WI38 (cell line): ENCODE measurements around the gene FOXO3.

Experiments used
- H3K4me3 ChIP-seq: 2 replicates; pipeline ENCODE4 v1.5.1; 2011; ENCODE audit warnings: low read depth, mild to moderate bottlenecking, control low read depth, low read length
- CTCF ChIP-seq: IDR thresholded peaks from 2 replicates; pipeline ENCODE4 v1.5.1; 2012; ENCODE audit warnings: low read depth, mild to moderate bottlenecking, control low read depth, low read length

FOXO3 gene

GRCh38 chr6:108560463-108561308, at the start of gene FOXO3:
Gene FOXO3, plus strand, starts transcription at chr6:108560917. Its CDS starts 292 bp downstream, at chr6:108561209.
- TF ChIP-seq CTCF, result no peak

DNA sequence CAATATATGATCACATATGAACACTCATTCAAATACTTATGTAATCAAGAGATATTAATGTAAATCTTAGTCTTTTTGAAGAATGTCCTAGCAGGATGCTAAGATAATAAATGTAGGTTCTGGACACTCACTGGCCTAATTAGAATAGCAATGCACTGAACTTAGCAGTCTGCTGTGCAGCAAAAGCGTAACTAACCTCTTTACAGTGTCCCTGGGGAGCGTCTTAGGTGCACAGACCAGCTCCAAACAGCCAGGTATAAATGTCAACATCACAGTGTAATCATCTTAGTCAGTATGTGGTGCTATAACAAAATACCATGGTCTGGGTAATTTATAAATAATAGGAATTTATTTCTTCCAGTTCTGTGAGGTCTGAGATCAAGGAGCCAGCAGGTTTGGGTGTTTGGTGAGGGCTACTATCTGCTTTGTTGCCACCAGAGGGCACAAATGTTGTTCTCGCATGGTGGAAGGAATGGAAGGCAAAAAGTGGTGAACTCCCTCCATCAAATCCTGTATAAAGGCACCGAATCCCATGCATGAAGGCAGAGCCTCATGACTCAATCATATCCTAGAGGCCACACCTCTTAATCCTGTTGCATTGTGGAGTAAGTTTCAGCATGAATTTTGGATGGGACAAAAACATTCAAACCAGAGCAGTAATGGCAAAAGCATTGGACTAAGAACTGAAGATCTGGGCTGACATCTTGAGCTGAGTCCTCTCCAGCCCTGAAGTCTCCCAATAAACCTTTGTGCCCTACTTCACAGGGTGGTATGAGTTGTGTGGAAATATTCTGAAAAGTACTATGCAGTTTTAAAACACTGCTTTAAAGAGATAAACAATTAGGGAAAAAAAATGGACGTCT, 41.8 kb upstream of the FOXO3 start:
- no peak overlapping the region for H3K4me3 ChIP-seq
- peak; percentile 48 for TF ChIP-seq CTCF

More at GRCh38 chr6:108560463-108561308, at the start of gene FOXO3:
- H3K4me3 ChIP-seq, result peak within 1 kb of the TSS; percentile 95

GRCh38 chr6:108521616-108522107, 39.1 kb upstream of the FOXO3 start:
- no peak overlapping the region for H3K4me3 ChIP-seq
- no peak for TF ChIP-seq CTCF

DNA sequence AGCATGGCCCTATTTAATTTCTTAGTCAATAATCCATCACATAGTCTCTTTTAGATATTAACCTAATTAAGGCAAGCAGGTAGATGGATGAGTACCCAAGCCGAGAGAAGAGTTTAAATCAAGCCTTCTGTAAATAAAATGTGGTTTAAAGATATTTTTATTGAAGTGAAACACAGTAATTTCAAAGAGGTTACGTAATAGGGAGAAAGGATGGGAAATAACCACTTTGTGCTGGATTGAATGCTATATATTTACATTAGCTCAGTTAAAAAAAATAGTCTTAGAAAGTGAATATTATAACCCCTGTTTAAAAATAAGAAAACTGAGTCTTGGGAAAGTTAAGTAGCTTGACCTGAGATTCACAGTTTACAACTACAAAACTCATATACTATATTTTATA, 37.0 kb upstream of the FOXO3 start:
- no peak overlapping the region for H3K4me3 ChIP-seq
- TF ChIP-seq CTCF, result no peak

GRCh38 chr6:108524528-108525248, 36.0 kb upstream of the FOXO3 start:
- H3K4me3 ChIP-seq, result no peak overlapping the region
- no peak for TF ChIP-seq CTCF

DNA sequence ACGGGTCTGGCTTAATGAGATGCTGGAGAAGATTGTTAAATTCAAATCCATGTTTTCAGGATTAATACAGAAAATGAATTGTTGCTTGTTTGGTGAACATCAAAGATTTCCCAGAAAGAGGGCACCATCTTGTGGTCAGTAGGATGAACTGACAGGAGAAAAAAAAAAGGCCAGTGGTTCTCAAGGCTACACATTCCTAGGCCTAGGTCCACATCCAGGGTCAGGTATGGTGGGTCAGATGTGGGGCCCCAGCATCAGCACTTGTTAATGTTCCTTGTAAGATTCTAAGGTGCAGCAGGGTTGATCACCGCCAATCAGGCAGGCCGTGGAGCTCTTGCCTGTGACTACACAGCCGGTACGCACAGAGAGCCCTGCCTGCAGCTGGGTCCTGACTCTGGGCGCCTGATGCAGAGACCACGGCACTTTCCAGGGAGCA, 34.0 kb upstream of the FOXO3 start:
- no peak overlapping the region for H3K4me3 ChIP-seq
- TF ChIP-seq CTCF, result peak; percentile 73
